ENCODE data around the gene LRRFIP2.

The LRRFIP2 gene

DNA sequence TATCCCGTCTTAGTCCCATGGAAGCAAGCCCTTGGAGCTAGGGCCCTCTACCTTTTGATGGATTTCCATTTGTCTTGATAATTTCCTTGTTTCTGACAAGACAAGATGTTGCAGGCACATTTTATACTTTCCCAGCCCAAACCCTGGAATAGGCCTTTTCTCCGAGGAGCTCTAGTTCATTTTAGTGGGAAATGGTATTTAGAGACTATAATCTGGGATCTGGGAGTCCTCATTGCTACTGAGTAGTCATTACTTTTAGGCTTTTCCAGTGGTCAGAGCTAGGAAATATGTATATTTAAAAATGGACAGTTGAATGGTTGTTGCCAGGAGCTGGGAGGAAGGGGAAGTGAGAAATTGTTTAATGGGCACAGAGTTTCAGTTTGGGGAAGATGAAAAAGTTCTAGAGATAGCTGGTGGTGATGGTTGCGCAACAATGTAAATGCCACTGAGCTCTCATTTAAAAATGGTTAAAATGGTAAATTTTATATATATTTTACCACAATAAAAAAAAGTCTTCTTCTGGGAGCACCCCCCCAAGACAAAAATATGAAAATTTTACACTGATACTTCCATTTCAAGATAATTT lies 149.5 kb downstream of the LRRFIP2 start:
- DNase-seq (ENCODE audit: low spot score): no peak

DNA sequence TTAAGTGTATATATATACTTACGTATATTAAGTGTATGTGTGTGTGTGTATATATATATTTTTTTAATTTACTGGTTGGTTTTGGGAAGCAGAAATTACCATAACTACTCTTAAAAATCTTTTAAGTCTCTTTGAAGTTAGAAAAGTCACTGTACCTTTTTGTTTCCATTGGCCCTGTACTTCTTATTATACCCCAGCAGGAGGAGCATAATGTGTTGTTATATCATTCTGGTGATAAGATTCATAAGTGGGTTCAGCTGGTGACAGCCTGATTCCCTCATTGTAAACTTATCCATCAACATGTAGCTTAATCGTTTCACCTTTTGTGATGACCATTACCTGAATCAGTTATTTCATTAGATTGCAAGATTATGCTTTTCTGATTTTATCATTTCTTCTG lies 150.3 kb downstream of the LRRFIP2 start:
- DNase-seq (ENCODE audit: low spot score): no peak

DNA sequence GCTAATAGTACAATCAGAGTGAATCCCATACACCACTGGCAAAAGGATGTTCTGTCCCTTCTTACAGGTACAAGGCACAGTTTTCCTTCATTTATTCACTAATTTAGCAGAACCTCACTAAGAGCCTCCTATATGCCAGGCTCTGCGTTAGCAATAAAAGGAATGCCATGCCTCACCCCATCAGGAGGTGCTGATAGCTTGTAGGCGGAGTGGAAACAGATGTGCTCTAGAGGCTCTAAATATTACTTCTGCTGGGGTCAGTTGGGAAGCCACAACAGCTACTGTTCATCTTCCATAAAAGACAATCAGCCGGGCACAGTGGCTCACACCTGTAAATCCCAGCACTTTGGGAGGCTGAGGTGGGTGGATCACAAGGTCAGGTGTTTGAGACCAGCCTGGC lies 156.7 kb downstream of the LRRFIP2 start:
- no peak for DNase-seq (ENCODE audit: low spot score)

DNA sequence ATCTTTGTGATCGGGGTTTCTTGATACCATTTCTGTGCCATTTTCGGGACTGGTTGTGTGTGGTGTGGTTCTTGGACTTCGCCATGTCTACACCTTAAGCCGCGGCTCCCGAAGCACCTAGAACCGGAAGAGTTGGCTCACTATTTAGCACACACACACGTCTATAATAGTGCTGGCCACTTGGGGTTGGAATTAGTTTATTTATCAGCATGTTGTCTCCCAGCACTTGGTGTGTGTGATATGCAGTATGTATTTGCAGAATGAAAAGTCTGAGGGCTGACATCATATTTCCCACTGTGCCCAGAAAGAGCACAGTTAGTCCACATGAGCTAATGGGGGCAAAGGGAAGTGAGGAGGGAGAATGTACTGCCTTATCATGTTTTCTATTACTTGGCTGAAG lies 157.5 kb downstream of the LRRFIP2 start:
- DNase-seq (ENCODE audit: low spot score): no peak

DNA sequence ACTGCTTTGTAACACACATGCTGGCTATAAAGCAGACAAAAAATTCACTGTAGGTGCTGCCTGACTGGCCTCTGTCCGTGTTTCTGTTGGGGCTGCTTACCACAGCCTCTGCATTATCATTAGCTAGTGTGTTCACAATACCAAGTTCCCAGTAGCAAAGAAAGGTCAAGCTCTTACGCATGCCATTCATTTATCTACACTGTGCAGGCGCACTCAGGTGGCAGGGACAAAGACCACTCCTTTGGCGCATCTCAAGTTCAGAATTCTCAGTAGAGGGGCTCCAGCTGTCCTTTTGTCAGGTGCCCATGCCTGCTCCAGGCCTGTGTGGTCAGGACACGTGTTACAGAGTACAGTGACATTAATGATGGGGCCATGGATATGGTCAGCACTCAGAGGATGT lies 158.7 kb downstream of the LRRFIP2 start:
- no peak for DNase-seq (ENCODE audit: low spot score)

DNA sequence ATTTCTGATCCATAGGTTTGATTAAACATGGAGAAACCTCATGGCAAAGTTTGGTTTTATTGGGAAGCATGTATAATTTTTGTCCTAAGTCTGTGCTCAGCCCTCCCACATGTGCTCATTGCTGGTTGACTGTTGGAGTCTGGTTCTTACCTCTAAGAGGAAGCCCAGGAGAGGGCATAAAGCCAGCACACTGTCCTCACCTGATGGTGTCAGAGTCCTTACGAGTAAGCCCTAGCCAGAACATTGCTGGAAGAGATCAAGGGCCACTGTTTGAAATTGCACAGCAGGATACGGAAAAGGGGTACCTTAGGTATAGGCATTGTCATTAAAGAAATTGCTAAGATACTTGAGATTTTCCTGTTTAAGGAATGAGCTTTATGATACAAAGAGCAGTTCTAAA lies 159.8 kb downstream of the LRRFIP2 start:
- no peak for DNase-seq (ENCODE audit: low spot score)

All from CD4-positive, alpha-beta T cell treated with Interleukin-6 at 100 ng/mL for 8 hours (primary cell).